Panc1 (cell line): ENCODE data around the gene TBX18.

Source experiments
- CTCF ChIP-seq: fragments of 450-650 bp; IDR thresholded peaks from 2 replicates; pipeline ENCODE4 v1.5.1; 2017; ENCODE audit warnings: mild to moderate bottlenecking
- POLR2AphosphoS5 ChIP-seq: IDR thresholded peaks from 2 replicates; pipeline ENCODE4 v1.6.1; 2012; ENCODE audit warnings: mild to moderate bottlenecking, low read depth, low read length, moderate library complexity
- SIN3A ChIP-seq: IDR thresholded peaks from 2 replicates; pipeline ENCODE4 v1.6.1; 2012; ENCODE audit warnings: low read depth, mild to moderate bottlenecking, low read length, moderate library complexity, borderline replicate concordance; ENCODE audit not compliant: insufficient read depth
- TCF7L2 ChIP-seq: IDR thresholded peaks from 2 replicates; pipeline ENCODE4 v1.6.1; 2011; ENCODE audit warnings: mild to moderate bottlenecking, low read depth, low read length, inconsistent platforms

- TF ChIP-seq CTCF (no peak), SIN3A (no peak), POLR2AphosphoS5 (no peak), TCF7L2 (no peak)
Measured at GRCh38 chr6:84641076-84641475, 123.3 kb downstream of the TBX18 start.
